GM13977 (cell line): Measurements from ENCODE around the gene RABAC1.

ENCODE experiments used
- DNase-seq: peaks from one replicate; pipeline ENCODE4 v3.0.0; 2012; ENCODE audit warnings: low spot score
- CTCF ChIP-seq: IDR thresholded peaks from 2 replicates; pipeline ENCODE4 v1.5.1; 2012; ENCODE audit warnings: mild to moderate bottlenecking, control low read depth; ENCODE audit not compliant: insufficient read depth; ENCODE audit errors: extremely low read depth, missing control alignments
- in situ Hi-C: fragments of 300-500 bp; cut with MboI; formaldehyde crosslinking; loops from one replicate; pipeline ENCODE4 v1.12.0; 2022; ENCODE audit warnings: low sequenced_read_pairs, low pct_unique_long_range_greater_than_20kb, mixed read lengths, inconsistent platforms; ENCODE audit not compliant: unreplicated experiment

RABAC1 gene

GRCh38 chr19:41951686-41952172 lies 7.4 kb downstream of the RABAC1 start:
- in situ Hi-C loops: loop anchor here (5.0 kb wide), 1 partner anchor 79 kb away; no protein-coding TSS in a partner anchor
- peak; percentile 96 for TF ChIP-seq CTCF
- DNase-seq: peak; percentile 87

DNA sequence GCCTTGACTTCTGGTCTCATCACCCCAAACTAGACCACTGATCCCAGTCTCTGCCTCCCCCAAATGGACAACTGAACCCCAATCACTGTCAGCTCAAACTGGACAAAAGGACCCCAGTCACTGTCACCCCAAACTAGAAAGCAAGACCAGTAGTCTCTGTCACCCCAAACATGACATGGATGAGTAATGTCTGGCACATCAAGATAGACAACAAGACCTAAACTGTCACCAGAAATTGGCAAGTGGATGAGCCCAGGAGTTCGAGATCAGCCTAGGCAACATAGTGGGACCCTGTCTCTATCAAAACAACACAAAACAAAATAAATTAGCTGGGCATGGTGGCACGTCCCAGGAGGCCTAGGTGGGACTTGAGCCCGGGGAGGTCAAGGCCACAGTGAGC lies 12.0 kb downstream of the RABAC1 start:
- in situ Hi-C loops: no loop called here
- DNase-seq: no peak
- TF ChIP-seq CTCF: no peak

DNA sequence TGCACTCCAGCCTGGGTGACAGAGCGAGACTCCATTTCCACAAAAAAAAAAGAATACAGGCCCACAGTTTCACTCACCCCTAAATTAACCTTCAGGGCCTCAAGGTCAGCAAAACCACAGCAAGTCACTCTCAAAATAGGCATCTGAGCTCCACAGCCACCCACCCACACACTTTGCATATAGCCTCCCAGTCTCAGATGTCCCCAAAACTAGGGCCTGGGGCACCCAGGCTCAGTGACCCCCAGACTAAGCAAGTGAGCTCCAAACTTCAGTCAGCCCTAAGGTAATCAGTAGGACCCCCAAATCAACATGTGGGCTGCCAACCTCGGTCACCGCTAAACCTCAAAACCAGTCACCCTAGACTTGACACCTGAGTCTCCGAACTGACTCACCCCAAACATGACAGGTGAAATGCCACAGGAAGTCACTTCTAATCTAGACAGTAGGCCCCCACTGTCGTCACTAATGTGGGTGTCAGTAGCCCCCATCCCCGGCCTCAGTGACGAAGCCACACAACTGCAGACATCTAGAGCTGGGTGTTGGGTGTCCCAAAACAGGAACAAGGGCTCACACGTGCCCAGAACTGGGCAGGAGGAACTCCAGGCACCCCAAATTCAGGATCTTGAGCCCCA lies 13.9 kb downstream of the RABAC1 start:
- in situ Hi-C loops: no loop called here
- TF ChIP-seq CTCF: no peak
- peak; percentile 90 for DNase-seq

DNA sequence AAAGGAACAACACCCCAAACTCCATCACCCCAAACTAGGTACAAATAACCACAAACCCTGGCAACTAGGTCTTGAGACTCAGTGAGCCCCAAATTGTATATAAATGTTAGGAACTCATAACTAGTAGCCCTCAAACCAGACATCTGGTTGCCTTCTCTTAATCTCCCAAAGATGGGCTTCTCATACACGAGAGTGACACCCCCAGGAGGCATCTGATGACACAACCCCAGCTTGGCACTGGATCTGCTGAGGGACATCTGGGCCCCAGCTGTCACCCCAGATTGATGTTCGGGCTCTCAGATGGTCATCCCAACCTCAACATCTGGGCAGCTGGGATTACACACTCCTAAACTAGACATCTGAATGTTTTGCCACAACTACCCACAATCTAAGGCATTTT lies 14.8 kb downstream of the RABAC1 start:
- in situ Hi-C loops: no loop called here
- peak; percentile 36 for DNase-seq
- no peak for TF ChIP-seq CTCF

DNA sequence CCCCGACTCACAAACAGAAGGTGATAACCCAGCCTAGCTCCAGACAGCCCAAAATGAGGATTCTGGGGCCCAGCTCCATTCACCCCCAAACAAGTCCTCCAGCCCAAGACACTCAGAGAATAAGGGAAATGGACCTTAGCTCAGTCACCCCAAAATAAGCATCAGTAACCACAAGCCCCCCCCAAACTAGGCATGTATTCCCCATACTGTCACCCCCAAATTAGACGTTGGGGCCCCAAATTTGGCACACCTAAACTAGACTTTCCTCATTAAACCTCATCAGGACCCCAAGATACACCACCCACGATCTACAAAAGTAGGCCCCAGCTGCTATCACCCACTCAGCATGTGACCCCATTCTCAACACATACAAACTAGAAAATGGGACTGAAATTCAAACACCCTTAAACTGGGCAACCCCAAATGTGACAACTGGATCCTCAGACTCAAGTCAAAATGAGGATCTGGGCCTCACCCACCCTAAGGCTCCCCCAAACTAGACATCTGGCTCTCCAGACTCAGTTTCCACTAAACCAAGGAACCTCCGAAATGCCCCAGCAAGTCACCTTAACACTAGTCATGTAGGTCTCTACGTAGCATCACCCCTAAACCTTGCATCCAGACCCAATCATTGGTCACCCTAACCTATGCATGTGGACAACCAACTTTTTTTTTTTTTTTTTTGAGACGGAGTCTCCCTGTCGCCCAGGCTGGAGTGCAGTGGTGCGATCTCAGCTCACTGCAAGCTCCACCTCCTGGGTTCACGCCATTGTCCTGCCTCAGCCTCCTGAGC lies 17.5 kb downstream of the RABAC1 start:
- TF ChIP-seq CTCF: no peak
- peak; percentile 61 for DNase-seq
- in situ Hi-C loops: no loop called here

DNA sequence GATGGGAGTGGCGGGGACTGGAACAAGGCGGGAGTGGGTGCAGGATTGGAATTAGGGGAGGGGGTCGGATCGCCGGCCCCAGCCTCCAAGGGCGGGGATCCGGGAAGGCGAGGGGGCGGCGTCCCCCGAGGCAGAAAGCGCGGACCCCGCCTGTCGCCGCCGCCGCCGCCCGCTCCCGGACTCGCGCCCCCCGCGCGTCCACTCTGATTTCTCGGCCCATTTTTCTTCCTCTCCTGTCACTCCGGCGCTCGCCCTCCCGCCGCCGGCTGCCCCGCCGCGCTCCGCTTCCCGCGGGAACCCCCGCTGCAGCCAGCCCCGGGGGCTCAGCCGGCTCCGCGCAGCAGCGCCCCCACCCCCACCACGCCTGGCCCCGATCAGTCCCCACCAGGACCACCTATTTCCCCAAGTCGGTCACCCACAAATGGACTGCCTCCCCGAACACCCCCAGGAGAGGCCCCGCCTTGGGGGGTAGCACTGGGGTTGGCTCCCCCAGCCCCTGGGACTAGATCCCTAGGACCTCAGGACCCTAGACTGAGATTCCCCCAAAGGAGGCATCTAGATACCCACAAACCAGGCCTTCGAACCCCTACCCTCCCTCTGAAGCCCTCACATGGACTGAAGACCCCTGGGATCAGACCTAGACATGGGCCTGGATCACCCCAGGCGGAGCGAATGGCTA lies 18.3 kb downstream of the RABAC1 start:
- peak; percentile 56 for DNase-seq
- in situ Hi-C loops: no loop called here
- no peak for TF ChIP-seq CTCF
